ENCODE data around the gene TRIP13.

TRIP13 gene

GRCh38 chr5:902129-902916 is 9.6 kb downstream of the TRIP13 start:
- H3K4me3 ChIP-seq (ENCODE audit: low read length): no peak overlapping the region
- no peaks in the 10 kb centered on the region for H4K20me1 ChIP-seq (ENCODE audit: control insufficient read depth, insufficient read depth, low read depth, low read length)
- H3K79me2 ChIP-seq (ENCODE audit: control insufficient read depth, low read length): no peaks in the 10 kb centered on the region
- TF ChIP-seq CTCF (IDR thresholded peaks at IDR 0.05; ENCODE audit: low read depth, low read length, poor library complexity, severe bottlenecking) (no peak), EZH2phosphoT487 (IDR thresholded peaks at IDR 0.05; ENCODE audit: borderline replicate concordance, low read length) (no peak)
- no peaks in the 10 kb centered on the region for H3K4me1 ChIP-seq (ENCODE audit: control insufficient read depth, low read length)
- H3K36me3 ChIP-seq (ENCODE audit: control insufficient read depth, low read length): peaks cover 68% of the 10 kb centered on the region
- no peaks in the 10 kb centered on the region for H3K9me3 ChIP-seq (ENCODE audit: control insufficient read depth, insufficient read depth, low read length)
- H3F3A ChIP-seq (ENCODE audit: control insufficient read depth, insufficient read depth): no peaks in the 10 kb centered on the region
- H3K4me2 ChIP-seq (ENCODE audit: low read length): no peak overlapping the region
- H3K9me2 ChIP-seq (replicated peaks; ENCODE audit: control insufficient read depth, low read length): no peaks in the 10 kb centered on the region
- no peak overlapping the region for H3K27ac ChIP-seq (ENCODE audit: low read depth, low read length)
- H3K27me3 ChIP-seq (ENCODE audit: control insufficient read depth, low read length): no peaks in the 10 kb centered on the region

- no peaks in the 10 kb centered on the region for H3K9me2 ChIP-seq (replicated peaks; ENCODE audit: control insufficient read depth, low read length)
- no peaks in the 10 kb centered on the region for H3K4me1 ChIP-seq (ENCODE audit: control insufficient read depth, low read length)
- TF ChIP-seq CTCF (IDR thresholded peaks at IDR 0.05; ENCODE audit: low read depth, low read length, poor library complexity, severe bottlenecking) (no peak), EZH2phosphoT487 (IDR thresholded peaks at IDR 0.05; ENCODE audit: borderline replicate concordance, low read length) (no peak)
- H3K9me3 ChIP-seq (ENCODE audit: control insufficient read depth, insufficient read depth, low read length): no peaks in the 10 kb centered on the region
- H3K4me2 ChIP-seq (ENCODE audit: low read length): no peak overlapping the region
- H3K4me3 ChIP-seq (ENCODE audit: low read length): no peak overlapping the region
- no peaks in the 10 kb centered on the region for H4K20me1 ChIP-seq (ENCODE audit: control insufficient read depth, insufficient read depth, low read depth, low read length)
- no peaks in the 10 kb centered on the region for H3K79me2 ChIP-seq (ENCODE audit: control insufficient read depth, low read length)
- no peak overlapping the region for H3K27ac ChIP-seq (ENCODE audit: low read depth, low read length)
- H3K27me3 ChIP-seq (ENCODE audit: control insufficient read depth, low read length): no peaks in the 10 kb centered on the region
- no peaks in the 10 kb centered on the region for H3F3A ChIP-seq (ENCODE audit: control insufficient read depth, insufficient read depth)
- H3K36me3 ChIP-seq (ENCODE audit: control insufficient read depth, low read length): peaks cover 79% of the 10 kb centered on the region
Measured at GRCh38 chr5:903756-904096, 11.0 kb downstream of the TRIP13 start.

- H3K4me2 ChIP-seq (ENCODE audit: low read length): no peak overlapping the region
- H4K20me1 ChIP-seq (ENCODE audit: control insufficient read depth, insufficient read depth, low read depth, low read length): no peaks in the 10 kb centered on the region
- no peaks in the 10 kb centered on the region for H3F3A ChIP-seq (ENCODE audit: control insufficient read depth, insufficient read depth)
- no peaks in the 10 kb centered on the region for H3K4me1 ChIP-seq (ENCODE audit: control insufficient read depth, low read length)
- no peaks in the 10 kb centered on the region for H3K9me2 ChIP-seq (replicated peaks; ENCODE audit: control insufficient read depth, low read length)
- H3K27me3 ChIP-seq (ENCODE audit: control insufficient read depth, low read length): no peaks in the 10 kb centered on the region
- H3K36me3 ChIP-seq (ENCODE audit: control insufficient read depth, low read length): peaks cover 84% of the 10 kb centered on the region
- H3K27ac ChIP-seq (ENCODE audit: low read depth, low read length): no peak overlapping the region
- no peak overlapping the region for H3K4me3 ChIP-seq (ENCODE audit: low read length)
- TF ChIP-seq EZH2phosphoT487 (IDR thresholded peaks at IDR 0.05; ENCODE audit: borderline replicate concordance, low read length) (no peak), CTCF (IDR thresholded peaks at IDR 0.05; ENCODE audit: low read depth, low read length, poor library complexity, severe bottlenecking) (no peak)
- H3K9me3 ChIP-seq (ENCODE audit: control insufficient read depth, insufficient read depth, low read length): no peaks in the 10 kb centered on the region
- H3K79me2 ChIP-seq (ENCODE audit: control insufficient read depth, low read length): no peaks in the 10 kb centered on the region
Measured at GRCh38 chr5:905139-905642, 12.5 kb downstream of the TRIP13 start.
